Neural cell (in vitro differentiated cells): ENCODE data around the gene OR2T33. TPM values are rescaled to one million over a fixed set of nuclear protein-coding genes. Genes with fewer than 3 reads are reported as not detected.

ENCODE experiments used
- H2AFZ ChIP-seq: fragments of 200-600, 300-800 bp; sonication (generic), shearing (Covaris generic); 2 replicates; pipeline ENCODE4 v1.6.0; 2014; ENCODE audit warnings: low read depth, mild to moderate bottlenecking, antibody characterized with exemption, low read length, moderate library complexity
- H3F3A ChIP-seq: fragments of 200-600 bp; shearing (Covaris generic); 2 replicates; pipeline ENCODE4 v1.6.1; 2016; ENCODE audit warnings: mild to moderate bottlenecking, moderate library complexity, mixed read lengths, antibody characterized with exemption, low read length; ENCODE audit not compliant: insufficient read depth, poor library complexity, severe bottlenecking
- H3K27ac ChIP-seq: fragments of 200-600, 300-800 bp; sonication (generic), shearing (Covaris generic); 2 replicates; pipeline ENCODE4 v1.5.1; 2014; ENCODE audit warnings: mild to moderate bottlenecking, low read length, moderate library complexity
- H3K27me3 ChIP-seq: fragments of 300-800, 200-600 bp; sonication (generic), shearing (Covaris generic); 2 replicates; pipeline ENCODE4 v1.6.0; 2014; ENCODE audit warnings: mild to moderate bottlenecking, low read depth, low read length, moderate library complexity; ENCODE audit not compliant: insufficient read depth
- H3K36me3 ChIP-seq: fragments of 300-800, 200-600 bp; sonication (generic), shearing (Covaris generic); 2 replicates; pipeline ENCODE4 v1.5.1; 2014; ENCODE audit warnings: mild to moderate bottlenecking, antibody characterized with exemption, low read length, moderate library complexity; ENCODE audit not compliant: insufficient read depth
- H3K4me2 ChIP-seq: fragments of 300-800, 200-600 bp; sonication (generic), shearing (Covaris generic); 2 replicates; pipeline ENCODE4 v1.6.0; 2014; ENCODE audit warnings: mild to moderate bottlenecking, low read length
- H3K4me3 ChIP-seq: fragments of 300-800, 200-600 bp; sonication (generic), shearing (Covaris generic); 2 replicates; pipeline ENCODE4 v1.5.1; 2014; ENCODE audit warnings: mild to moderate bottlenecking, low read length, moderate library complexity
- H3K79me2 ChIP-seq: fragments of 200-600 bp; shearing (Covaris generic); replicated peaks from 2 replicates; pipeline ENCODE4 v1.6.0; 2014; ENCODE audit warnings: mild to moderate bottlenecking, low read length, moderate library complexity; ENCODE audit not compliant: insufficient read depth
- H3K9ac ChIP-seq: fragments of 300-800, 200-600 bp; sonication (generic), shearing (Covaris generic); 2 replicates; pipeline ENCODE4 v1.6.1; 2016; ENCODE audit warnings: mild to moderate bottlenecking, low read length, mixed read lengths
- H3K9me2 ChIP-seq: fragments of 200-600 bp; shearing (Covaris generic); 2 replicates; pipeline ENCODE4 v1.6.1; 2016; ENCODE audit warnings: mild to moderate bottlenecking, low read length, mixed read lengths; ENCODE audit not compliant: insufficient read depth
- H3K9me3 ChIP-seq: fragments of 200-600, 300-800 bp; sonication (generic), shearing (Covaris generic); 2 replicates; pipeline ENCODE4 v1.6.1; 2016; ENCODE audit warnings: mild to moderate bottlenecking, mixed run types, low read length, moderate library complexity, mixed read lengths
- H4K20me1 ChIP-seq: fragments of 200-600 bp; shearing (Covaris generic); 2 replicates; pipeline ENCODE4 v1.6.1; 2016; ENCODE audit warnings: mild to moderate bottlenecking, mixed run types; ENCODE audit not compliant: insufficient read depth
- CTCF ChIP-seq: fragments of 450-650 bp; IDR thresholded peaks from 2 replicates; pipeline ENCODE4 v1.5.1; 2014; ENCODE audit warnings: antibody characterized with exemption, mild to moderate bottlenecking, moderate library complexity; ENCODE audit not compliant: poor library complexity, severe bottlenecking
- EP300 ChIP-seq: fragments of 450-650 bp; conservative IDR thresholded peaks from 2 replicates; pipeline ENCODE4 v1.6.1; 2014; ENCODE audit warnings: antibody characterized with exemption, mild to moderate bottlenecking, moderate library complexity; ENCODE audit not compliant: poor library complexity, severe bottlenecking
- EZH2 ChIP-seq: fragments of 200-600, 300-800 bp; shearing (Covaris generic), sonication (generic); IDR thresholded peaks from 2 replicates; pipeline ENCODE4 v1.6.1; 2014; ENCODE audit warnings: antibody characterized with exemption, low read length, borderline replicate concordance, mild to moderate bottlenecking; ENCODE audit not compliant: insufficient read depth, poor library complexity, severe bottlenecking
- POLR2AphosphoS5 ChIP-seq: IDR thresholded peaks from 2 replicates; pipeline ENCODE4 v1.6.1; 2012
- RAD21 ChIP-seq: fragments of 450-650 bp; conservative IDR thresholded peaks from 2 replicates; pipeline ENCODE4 v1.6.1; 2014; ENCODE audit warnings: antibody characterized with exemption, mild to moderate bottlenecking, moderate library complexity
- SMC3 ChIP-seq: fragments of 450-650 bp; conservative IDR thresholded peaks from 2 replicates; pipeline ENCODE4 v1.6.1; 2014; ENCODE audit warnings: antibody characterized with exemption, mild to moderate bottlenecking, moderate library complexity; ENCODE audit not compliant: poor library complexity
- TAF1 ChIP-seq: IDR thresholded peaks from 2 replicates; pipeline ENCODE4 v1.6.1; 2012; ENCODE audit warnings: low read depth
- polyA minus RNA-seq: library from RNA; depleted of rRNA, polyadenylated mRNA; stranded (reverse); fragments of >200 nt; gene quantifications from 2 replicates; pipeline ENCODE4 v1.2.3, GENCODE V29; 2014
- polyA plus RNA-seq: library from polyadenylated mRNA; depleted of rRNA; stranded (reverse); fragments of >200 nt; gene quantifications from 2 replicates; pipeline ENCODE4 v1.2.3, GENCODE V29; 2014
- TF ChIP-seq, protein P1 (sequence below): IDR thresholded peaks from 2 replicates; pipeline ENCODE4 v1.6.1; 2012; ENCODE audit warnings: borderline replicate concordance

Gene OR2T33
- polyA plus RNA-seq = not detected in 2 replicates
- not detected in 2 replicates for polyA minus RNA-seq

GRCh38 chr1:248277876-248278275 lies at the start of gene OR2T33:
OR2T33 (minus strand) TSS chr1:248277976; CDS start chr1:248273814, 4,162 bp downstream.
- no peak within 1 kb of the TSS for H3K27ac ChIP-seq
- no peak within 1 kb of the TSS for H3K4me2 ChIP-seq
- no peak within 1 kb of the TSS for H3K9ac ChIP-seq
- H3K9me2 ChIP-seq = no peaks in the 10 kb centered on the region
- H2AFZ ChIP-seq = no peak within 1 kb of the TSS
- no peaks in the 10 kb centered on the region for H3K27me3 ChIP-seq
- no peaks in the 10 kb centered on the region for H4K20me1 ChIP-seq
- no peaks in the 10 kb centered on the region for H3K79me2 ChIP-seq
- no peak within 1 kb of the TSS for H3K4me3 ChIP-seq
- H3K9me3 ChIP-seq = peaks cover 6% of the 10 kb centered on the region
- H3K36me3 ChIP-seq = no peaks in the 10 kb centered on the region
- TF ChIP-seq POLR2AphosphoS5 = no peak
- TF ChIP-seq CTCF = no peak
- no peak for TF ChIP-seq SMC3
- TF ChIP-seq EZH2 = no peak
- TF ChIP-seq TAF1 = no peak
- H3F3A ChIP-seq = no peaks in the 10 kb centered on the region

GRCh38 chr1:248324468-248324867 lies 46.7 kb upstream of the OR2T33 start, which contains the start of gene OR2M7:
OR2M7 (minus strand) TSS chr1:248324568; CDS start chr1:248324568, 0 bp downstream.
- Histone ChIP-seq H3K79me2 (no peaks in the 10 kb centered on the region), H3K27ac (no peak within 1 kb of the TSS), H3K27me3 (no peaks in the 10 kb centered on the region), H3K9ac (no peak within 1 kb of the TSS), H3K4me3 (no peak within 1 kb of the TSS), H2AFZ (no peak within 1 kb of the TSS), H3K4me2 (no peak within 1 kb of the TSS), H4K20me1 (no peaks in the 10 kb centered on the region), H3K9me3 (no peaks in the 10 kb centered on the region), H3F3A (no peaks in the 10 kb centered on the region), H3K9me2 (no peaks in the 10 kb centered on the region), H3K36me3 (no peaks in the 10 kb centered on the region)
- no peak for TF ChIP-seq EZH2
- TF ChIP-seq SMC3 = no peak
- no peak for TF ChIP-seq POLR2AphosphoS5
- TF ChIP-seq TAF1 = no peak
- TF ChIP-seq EP300 = no peak
- TF ChIP-seq, protein P1, sequence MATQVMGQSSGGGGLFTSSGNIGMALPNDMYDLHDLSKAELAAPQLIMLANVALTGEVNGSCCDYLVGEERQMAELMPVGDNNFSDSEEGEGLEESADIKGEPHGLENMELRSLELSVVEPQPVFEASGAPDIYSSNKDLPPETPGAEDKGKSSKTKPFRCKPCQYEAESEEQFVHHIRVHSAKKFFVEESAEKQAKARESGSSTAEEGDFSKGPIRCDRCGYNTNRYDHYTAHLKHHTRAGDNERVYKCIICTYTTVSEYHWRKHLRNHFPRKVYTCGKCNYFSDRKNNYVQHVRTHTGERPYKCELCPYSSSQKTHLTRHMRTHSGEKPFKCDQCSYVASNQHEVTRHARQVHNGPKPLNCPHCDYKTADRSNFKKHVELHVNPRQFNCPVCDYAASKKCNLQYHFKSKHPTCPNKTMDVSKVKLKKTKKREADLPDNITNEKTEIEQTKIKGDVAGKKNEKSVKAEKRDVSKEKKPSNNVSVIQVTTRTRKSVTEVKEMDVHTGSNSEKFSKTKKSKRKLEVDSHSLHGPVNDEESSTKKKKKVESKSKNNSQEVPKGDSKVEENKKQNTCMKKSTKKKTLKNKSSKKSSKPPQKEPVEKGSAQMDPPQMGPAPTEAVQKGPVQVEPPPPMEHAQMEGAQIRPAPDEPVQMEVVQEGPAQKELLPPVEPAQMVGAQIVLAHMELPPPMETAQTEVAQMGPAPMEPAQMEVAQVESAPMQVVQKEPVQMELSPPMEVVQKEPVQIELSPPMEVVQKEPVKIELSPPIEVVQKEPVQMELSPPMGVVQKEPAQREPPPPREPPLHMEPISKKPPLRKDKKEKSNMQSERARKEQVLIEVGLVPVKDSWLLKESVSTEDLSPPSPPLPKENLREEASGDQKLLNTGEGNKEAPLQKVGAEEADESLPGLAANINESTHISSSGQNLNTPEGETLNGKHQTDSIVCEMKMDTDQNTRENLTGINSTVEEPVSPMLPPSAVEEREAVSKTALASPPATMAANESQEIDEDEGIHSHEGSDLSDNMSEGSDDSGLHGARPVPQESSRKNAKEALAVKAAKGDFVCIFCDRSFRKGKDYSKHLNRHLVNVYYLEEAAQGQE = no peak
- no peak for TF ChIP-seq CTCF
- no peak for TF ChIP-seq RAD21
